HG03439 (cell line): ENCODE results near the gene L3MBTL4.
"Not testable (repeated sequence)": the region's sequence is repeated elsewhere in the genome, so short reads cannot be mapped to it uniquely, and the experiment has no call there.

Experiments used
- ATAC-seq: cut with Tn5 transposase; IDR thresholded peaks from one replicate; pipeline ENCODE4 v1.9.1; 2021; ENCODE audit warnings: mild to moderate bottlenecking, moderate library complexity; ENCODE audit not compliant: unreplicated experiment

Gene L3MBTL4

GRCh38 chr18:6054256-6054842 is 360.4 kb downstream of the L3MBTL4 start:
- no peak for ATAC-seq

GRCh38 chr18:6052449-6052913 is 362.2 kb downstream of the L3MBTL4 start:
- no peak for ATAC-seq

GRCh38 chr18:6047596-6047995 is 367.1 kb downstream of the L3MBTL4 start:
- not testable (repeated sequence) for ATAC-seq

GRCh38 chr18:6044773-6045172 is 369.9 kb downstream of the L3MBTL4 start:
- no peak for ATAC-seq

DNA sequence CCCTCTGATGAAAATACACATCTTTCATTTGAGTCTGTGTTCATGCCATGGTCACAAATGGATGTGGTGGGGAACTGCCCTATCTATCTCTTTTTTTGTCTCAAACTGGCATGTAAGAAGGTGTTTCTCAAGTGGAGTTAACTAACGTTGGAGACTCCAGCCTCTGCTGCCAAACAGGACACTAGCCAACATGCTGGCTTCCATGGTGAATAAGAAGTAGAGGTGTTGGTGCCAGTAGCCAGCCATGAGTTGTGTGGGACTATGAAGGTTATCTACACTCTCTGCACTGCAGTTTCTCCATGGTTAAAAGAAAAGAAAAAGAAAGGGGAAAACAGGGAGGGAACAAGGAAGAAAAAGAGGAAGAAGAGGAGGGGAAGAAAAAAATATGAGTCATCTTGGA is 370.4 kb downstream of the L3MBTL4 start:
- ATAC-seq = no peak

DNA sequence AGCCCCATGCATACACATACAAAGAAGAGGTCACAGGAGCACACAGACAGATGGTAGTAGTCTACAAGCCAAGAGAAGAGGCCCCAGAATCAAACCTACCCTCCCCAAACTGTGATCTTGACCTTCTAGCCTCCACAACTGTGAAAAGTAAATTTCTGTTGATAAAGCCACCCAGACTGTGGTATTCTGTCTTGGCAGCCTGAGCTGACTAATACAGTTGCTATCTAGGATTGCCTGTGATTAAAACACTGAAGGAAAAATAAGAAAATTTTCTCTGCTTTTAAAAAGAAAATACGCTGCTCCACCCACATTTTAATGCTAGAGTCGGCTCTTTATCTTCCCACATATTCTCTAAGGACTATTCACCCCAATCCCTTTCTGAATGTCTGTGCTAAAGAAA is 375.7 kb downstream of the L3MBTL4 start:
- ATAC-seq = no peak

DNA sequence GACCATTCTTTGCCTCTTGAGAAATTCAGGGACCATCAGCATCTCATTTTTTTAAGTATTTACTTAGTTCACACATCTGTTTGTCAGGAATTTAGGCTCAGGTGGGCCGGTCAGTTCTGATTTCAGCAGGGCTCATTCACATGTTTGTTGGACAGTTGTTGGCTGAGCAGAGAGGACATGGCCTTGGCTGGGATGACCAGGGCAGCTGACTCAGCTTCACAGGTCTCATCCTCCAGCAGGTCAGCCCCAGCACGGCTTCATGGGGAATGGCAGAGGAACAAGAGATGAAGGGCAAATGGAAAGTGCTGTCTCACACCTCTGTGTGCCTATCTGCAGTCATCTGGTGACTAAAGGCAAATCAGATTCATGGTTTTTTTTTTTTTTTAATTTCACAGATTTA is 383.3 kb downstream of the L3MBTL4 start:
- no peak for ATAC-seq

GRCh38 chr18:6031002-6031401 is 383.7 kb downstream of the L3MBTL4 start:
- ATAC-seq = no peak

GRCh38 chr18:6024745-6025248 is 389.9 kb downstream of the L3MBTL4 start:
- ATAC-seq = no peak

- no peak for ATAC-seq
These were observed 391.2 kb downstream of the L3MBTL4 start for GRCh38 chr18:6023551-6023950.

DNA sequence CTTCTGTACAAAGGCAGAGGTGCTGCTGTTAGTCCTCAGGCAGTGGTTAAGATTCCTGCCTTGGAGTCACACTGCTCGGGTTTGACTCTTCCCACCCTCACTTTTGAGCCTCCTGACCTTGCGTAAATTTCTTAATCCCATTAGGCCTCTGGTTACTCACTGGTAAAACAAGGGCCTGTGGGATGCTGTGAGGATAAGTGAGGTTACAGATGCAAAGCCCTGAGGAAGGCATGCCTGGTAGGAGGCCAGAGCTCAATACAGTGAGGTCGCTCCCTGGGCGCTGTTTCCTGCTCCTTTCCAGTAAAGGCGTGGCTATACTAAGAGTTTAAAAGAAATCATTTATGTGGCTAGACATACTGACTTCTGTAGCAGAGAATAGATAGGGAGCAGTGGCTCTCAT is 391.9 kb downstream of the L3MBTL4 start:
- ATAC-seq = no peak

DNA sequence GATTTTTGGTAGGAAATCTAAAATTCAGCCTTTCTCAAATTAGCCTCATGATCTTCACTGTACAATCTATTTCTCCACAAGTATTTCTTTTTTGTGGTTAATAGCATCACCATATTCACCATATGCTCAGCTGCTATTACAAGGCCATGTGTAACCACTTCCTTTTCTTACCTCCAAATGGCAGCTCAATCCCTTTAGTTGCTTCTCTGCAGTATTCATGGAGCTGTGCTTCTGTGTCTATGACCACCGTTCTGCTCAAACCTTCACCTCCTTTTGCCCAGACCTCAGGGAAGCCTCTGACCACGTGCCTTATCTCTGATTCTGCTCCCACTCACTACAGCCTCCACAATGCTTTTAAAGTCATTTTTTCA is 392.7 kb downstream of the L3MBTL4 start:
- ATAC-seq = no peak

GRCh38 chr18:6021306-6022073 is 393.2 kb downstream of the L3MBTL4 start:
- no peak for ATAC-seq

GRCh38 chr18:6018671-6019070 is 396.0 kb downstream of the L3MBTL4 start:
- no peak for ATAC-seq

DNA sequence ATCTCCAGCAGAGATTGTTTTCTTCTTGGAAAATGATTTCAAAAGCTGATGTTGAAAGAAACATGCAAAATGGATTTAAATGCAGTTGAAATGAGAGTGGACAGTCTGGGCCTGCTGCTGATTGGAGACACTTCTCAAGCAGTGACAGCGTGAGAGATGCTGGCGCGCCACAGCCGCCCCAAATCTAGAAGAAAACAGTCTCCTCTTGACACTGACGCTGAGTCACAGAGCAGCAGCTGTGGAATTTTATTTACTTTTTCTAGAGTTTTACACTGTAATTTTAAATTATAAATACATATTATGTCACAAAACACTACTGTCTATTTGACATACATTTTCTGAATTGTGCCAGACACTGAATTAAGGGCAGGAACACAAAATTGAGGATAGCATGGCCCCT is 397.5 kb downstream of the L3MBTL4 start:
- ATAC-seq = no peak

GRCh38 chr18:6015364-6015763 is 399.3 kb downstream of the L3MBTL4 start:
- ATAC-seq = no peak

DNA sequence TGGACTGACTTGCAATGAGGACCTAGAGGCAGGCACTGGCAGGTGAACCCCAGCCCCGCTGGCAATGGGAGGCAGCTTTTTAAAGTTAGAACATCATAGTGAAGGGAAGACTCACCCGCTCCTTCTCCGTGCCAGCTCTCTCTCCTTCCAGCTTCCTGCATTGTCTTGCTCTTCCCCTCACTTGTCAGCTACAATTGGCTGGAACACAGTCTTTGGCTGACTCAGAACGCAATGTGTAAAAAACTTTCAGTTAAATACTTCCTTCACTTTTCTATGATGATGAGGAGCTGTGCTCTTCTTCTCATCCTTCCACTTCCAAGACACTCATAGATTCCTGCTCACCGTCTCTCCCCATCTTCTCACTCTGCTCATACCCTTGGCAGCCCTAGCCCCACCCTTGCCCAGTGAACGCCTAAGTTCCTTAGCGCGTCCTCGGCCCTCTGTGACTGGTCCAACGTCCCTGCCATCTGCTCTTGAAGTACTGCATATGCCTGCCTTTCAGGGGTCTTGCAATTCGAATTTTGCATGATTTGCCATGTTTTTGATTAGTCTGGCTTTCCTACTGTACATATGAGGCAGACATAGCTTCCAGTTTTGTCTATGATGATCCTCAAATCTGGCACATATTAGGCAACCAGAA is 401.4 kb downstream of the L3MBTL4 start:
- ATAC-seq = no peak

GRCh38 chr18:6010921-6011320 is 403.8 kb downstream of the L3MBTL4 start:
- no peak for ATAC-seq

DNA sequence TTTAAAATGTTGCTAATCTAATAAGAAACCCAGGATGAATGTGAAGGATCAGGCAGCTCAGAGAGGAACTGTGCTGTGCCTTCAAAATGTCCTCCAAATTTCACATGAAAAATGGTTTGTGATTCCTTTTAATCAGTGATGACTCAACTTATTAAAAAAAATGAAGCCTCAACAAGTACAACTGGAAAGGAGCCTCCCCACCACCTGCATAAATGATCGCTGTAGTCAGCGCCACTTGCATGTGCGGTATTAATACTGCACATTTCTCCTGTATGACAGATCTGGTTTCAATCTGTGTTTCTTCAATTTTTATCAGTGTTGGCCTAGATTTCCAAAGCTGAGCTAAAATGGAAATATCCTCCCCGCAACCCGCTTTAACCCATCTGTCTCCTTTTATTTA is 404.4 kb downstream of the L3MBTL4 start:
- no peak for ATAC-seq

GRCh38 chr18:6009756-6010155 is 405.0 kb downstream of the L3MBTL4 start:
- no peak for ATAC-seq

- peak; percentile 97 for ATAC-seq
These were observed 410.0 kb downstream of the L3MBTL4 start for GRCh38 chr18:6004683-6005082.

DNA sequence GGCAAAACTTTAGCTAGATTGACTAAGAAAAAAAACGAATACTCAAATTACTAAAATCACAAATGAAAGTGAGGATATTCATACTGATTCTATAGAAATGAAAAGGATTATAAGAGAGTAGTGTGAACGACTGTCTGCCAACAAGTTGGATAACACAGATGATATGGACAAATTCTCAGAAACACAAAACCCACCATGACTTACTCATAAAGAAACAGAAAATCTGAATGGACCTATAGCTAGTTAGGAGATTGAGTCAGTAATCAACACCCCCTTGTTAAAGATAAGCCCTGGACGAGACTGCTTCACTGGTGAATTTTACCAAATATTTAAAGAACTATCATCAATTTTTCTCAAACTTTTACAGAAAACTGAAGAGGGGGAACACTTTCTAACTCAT is 410.6 kb downstream of the L3MBTL4 start:
- peak; percentile 71 for ATAC-seq
